Cardiac septum (tissue), 1 donor: ENCODE results near the gene CATSPER4. TPM values are rescaled to one million over a fixed set of nuclear protein-coding genes. Genes with fewer than 3 reads are reported as not detected.

Experiments
- DNase-seq: peaks from one replicate; pipeline ENCODE4 v3.0.0-alpha.2; 2020; ENCODE audit warnings: low spot score
- intact Hi-C: fragments of 100-400 bp; cut with DNase I; formaldehyde crosslinking; loops from one replicate; pipeline ENCODE4 v1.14.0; 2022
- total RNA-seq: library from RNA; stranded (reverse); fragmentation: NEBNext Ultra II Directional; extraction: Animal tissue kit (Norgen Biotek cat#: 25700); gene quantifications from one replicate; pipeline ENCODE4 v1.2.1, GENCODE V29; 2021
- donor health status: DM: no; HTN: no; CAD: no.

The CATSPER4 gene
- total RNA-seq, 1 donor from 2014 or later: not detected

DNA sequence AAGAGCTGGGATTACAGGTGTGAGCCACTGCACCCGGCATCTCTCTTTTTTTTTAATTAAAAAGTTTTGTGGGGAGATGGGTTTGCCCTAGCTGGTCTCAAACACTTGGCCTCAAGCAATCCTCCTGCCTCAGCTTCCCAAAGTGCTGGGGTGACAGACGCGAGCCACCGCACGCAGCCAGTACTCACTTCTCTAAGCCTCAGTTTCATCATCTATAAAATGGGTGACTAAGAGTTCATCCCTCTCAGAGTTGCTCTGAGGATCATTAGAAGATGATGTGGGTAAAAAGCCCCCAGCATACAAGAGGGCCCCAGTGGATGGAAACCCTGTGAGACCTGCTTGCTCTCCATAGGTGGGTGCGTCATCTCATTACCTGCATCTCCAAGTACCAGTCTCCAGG lies 2.5 kb upstream of the CATSPER4 start:
- DNase-seq: no peak
- intact Hi-C loops: no loop called here

DNA sequence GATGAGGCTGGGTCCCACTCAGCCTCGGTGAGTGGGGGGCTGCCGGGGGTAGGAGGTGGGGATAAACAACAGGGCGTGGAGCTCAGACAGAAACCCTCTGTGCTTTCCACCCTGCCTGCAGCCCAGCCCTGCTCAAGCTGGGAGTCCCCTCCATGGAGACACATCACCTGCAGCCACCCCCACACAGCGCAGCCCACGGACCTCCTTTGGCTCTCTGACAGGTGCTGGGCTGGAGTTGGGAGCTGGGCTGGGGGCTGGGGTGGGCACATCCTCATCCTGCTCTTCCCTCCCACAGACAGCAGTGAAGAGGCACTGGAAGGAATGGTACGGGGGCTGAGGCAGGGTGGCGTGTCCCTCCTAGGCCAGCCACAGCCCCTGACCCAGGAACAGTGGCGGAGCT lies 1.9 kb upstream of the CATSPER4 start:
- no peak for DNase-seq
- intact Hi-C loops: no loop called here

DNA sequence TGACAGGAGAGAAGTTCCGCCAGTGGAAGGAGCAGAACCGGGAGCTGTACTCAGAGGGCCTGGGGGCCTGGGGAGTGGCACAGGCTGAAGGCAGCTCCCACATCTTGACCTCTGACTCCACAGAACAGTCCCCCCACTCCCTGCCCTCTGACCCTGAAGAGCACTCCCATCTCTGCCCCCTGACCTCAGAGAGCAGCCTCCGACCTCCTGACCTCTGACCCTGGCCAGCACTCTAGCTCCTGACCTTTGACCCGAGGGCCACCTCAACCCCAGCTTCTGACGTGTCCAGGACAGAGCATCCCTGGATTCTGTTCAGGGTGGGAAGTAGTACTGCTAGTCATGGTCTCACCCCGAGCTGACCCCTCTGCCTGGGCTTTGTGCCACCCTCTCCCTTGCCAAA lies 1.1 kb upstream of the CATSPER4 start:
- intact Hi-C loops: no loop called here
- no peak for DNase-seq

DNA sequence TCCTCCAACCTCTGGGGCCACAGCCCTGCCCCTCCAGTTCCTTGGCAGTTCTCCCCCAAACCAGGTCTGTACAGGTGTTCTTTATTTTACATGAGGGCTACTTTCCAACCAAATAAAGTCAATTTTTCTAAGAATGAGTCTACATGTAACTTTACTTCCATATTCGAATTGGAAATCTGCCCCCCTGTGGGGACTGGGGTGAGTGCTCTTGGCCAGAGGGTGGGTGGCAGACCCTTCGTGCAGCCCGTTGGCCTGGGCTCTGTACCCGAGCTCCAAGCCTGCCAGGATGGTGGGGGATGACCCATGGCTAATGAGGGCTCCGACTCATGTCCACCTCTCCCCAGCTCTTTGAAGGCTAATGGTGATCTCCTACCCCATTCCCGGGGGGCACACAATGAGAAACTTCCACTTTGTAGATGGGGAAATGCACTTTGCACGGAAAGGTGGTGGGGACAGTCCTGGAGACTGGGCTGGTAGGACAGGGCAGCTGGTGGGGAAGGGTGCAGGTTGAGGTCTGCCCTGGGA lies 589 bp upstream of the CATSPER4 start:
- DNase-seq: no peak
- intact Hi-C loops: no loop called here

DNA sequence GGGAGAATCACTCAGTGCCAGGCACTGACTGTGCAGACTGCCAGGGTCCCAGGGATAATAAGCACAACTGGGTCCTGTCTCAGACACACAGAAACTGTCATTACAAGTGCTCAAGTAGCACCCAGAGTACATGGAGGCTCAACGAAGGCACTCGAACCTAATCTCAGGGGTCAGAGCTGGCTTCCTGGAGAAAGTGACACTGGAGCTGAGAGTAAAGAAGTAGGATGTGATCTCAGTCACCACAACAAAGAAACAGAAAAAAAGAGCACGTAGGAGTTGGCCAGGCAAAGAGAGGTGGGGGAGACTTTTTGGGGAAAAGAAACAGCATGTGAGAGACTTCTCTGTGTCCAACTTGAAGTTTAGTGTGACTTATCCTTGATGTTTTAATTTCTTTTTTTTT lies 1.3 kb downstream of the CATSPER4 start:
- intact Hi-C loops: no loop called here
- no peak for DNase-seq

DNA sequence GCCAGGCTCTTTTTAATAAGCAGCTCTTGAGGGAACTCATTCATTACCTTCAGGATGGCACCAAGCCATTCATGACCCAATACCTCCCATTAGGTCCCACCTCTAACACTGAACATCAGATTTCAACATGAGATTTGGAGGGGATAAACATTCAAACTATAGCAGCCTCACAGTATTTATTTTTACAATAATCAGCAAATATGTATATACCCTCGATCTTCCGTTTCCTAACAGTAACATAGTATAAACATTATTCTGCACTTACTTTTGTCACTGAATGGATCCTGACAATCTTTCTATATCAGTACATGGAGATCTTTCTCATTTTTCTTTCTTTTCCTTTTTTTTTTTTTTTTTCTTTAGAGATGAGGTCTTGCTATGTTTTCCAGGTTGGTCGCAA lies 5.4 kb downstream of the CATSPER4 start:
- intact Hi-C loops: no loop called here
- DNase-seq: no peak

DNA sequence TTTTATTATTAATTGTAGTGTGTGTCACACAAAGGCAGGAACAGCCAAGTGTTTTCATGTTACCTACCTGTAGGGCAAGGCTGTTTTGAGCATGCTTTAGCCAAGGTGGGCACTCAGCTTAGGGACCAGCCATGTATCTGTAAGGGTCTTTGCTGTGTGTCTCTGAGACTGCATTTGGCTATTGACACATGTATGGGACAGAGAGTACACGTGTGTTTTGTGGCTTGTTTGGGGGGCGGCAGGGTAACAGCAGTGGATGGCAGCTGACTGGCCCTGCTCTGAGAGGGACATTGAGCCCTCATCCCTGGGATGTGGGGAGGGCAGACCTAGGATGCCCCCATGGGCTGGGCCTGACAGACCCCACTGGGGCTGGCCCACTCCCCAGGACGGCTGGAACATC lies 6.9 kb downstream of the CATSPER4 start:
- intact Hi-C loops: no loop called here
- no peak for DNase-seq

DNA sequence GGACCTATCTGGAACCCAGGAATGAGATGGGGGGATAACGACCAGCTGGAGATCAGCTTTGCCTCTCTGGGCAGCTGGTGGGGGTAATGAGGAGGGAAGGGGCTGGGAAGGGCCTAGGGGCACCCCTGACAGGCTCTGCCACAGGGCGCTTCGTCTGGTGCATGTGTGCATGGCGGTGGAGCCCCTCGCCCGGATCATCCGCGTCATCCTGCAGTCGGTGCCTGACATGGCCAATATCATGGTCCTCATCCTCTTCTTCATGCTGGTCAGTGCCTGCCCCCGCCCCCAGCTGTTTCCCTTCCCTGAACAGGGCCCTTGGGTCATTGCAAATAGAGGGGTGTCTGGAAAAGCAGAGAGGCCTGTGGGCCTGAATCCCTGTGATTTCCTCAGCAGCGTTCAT lies 7.4 kb downstream of the CATSPER4 start:
- intact Hi-C loops: no loop called here
- no peak for DNase-seq

DNA sequence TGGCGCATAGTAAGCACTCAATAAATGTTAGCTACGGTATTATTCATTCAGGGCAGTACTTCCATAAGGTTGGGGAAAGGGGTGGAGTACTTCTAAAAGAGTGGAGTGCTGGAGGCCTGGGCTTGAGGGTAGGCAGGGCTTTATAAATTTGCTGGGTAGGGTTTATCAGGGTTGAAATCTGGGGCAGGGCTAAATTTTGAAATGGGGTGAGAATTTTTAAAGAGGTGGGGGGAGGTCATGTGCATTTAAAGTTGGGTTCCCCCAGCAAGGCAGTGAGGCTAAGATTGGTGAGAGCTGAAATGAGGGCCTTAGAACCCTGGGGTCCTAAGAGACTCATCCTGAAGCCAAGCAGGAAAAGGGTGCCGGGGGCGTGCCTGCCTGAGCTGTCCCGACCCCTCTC lies 10.0 kb downstream of the CATSPER4 start:
- DNase-seq: no peak
- intact Hi-C loops: no loop called here

DNA sequence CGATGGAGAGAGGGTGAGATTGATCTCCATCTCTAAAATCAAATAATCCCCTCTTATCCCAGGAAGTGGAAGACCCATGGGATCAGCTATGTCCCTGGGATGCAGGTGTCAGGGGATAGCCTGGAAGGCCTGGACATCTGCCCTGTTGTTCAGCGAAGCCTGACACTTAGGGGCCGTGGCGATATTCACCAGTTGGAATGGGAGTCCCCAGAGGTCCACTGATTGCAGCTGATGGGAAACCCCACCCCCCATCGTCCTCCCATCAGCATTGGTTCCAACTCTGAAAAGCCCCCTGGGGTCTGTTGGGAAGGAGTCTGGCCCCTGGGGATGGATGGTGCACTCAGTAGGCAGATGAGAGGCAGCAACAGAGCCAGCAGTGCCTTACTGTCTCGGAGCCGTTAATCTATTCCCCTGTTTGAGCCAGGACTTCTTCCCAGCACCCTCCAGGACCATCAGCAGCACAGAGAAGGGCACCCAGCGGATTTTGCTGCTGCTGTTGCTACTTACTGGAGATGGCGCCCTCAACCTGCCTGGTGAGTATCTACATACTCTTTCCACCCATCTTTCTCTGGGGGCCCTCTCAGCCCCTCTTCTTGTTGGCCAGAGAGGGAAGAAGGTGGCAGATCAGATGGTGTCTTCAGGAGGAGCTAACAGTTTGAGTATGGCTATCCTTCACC lies 13.4 kb downstream of the CATSPER4 start:
- intact Hi-C loops: no loop called here
- no peak for DNase-seq

DNA sequence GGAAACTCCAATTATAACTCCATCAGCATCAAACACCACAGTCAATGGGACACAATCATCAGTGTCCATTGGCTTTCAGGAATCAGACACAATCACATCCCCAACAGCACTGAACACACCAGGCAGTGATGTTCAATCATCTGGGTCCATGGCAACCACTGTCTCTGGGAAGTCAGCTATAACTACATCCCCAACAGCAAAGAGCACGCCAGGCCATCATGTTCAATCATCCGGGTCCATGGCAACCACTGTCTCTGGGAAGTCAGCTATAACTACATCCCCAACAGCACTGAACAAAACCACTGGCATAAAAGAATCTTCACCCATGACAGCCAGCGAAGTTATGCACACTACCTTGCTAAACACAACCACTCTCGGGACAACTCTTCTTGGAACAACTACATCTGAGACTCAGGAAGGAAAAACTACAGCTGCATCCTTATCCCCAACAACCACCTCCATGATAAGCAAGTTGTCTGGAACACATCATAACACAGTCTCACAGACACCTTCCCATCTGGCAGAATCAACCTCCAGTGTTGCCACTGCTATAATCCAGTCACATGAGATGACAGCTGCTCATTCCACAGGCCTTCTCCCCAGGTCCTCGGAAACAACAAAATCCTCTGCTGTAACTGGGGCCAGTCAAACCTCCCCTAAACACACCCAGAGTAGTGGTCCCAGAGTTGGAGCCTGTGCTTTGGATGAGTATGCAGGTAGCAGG lies 19.9 kb downstream of the CATSPER4 start:
- DNase-seq: no peak
- intact Hi-C loops: no loop called here

DNA sequence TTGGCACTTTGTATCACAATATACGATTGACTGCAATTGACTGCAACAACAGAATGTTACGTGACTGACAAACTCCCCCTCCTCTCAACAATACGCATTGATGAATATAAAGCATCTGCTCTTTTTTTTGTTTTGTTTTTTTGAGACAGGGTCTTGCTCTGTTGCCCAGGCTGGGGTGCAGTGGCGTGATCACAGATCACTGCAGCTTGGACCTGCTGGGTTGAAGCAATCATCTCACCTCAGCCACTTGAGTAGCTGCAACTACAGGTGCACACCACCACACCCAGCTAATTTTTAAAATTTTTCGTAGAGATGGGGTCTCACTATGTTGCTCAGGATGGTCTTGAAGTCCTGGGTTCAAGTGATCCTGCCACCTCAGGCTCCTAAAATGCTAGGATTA lies 22.3 kb downstream of the CATSPER4 start:
- no peak for DNase-seq
- intact Hi-C loops: no loop called here

DNA sequence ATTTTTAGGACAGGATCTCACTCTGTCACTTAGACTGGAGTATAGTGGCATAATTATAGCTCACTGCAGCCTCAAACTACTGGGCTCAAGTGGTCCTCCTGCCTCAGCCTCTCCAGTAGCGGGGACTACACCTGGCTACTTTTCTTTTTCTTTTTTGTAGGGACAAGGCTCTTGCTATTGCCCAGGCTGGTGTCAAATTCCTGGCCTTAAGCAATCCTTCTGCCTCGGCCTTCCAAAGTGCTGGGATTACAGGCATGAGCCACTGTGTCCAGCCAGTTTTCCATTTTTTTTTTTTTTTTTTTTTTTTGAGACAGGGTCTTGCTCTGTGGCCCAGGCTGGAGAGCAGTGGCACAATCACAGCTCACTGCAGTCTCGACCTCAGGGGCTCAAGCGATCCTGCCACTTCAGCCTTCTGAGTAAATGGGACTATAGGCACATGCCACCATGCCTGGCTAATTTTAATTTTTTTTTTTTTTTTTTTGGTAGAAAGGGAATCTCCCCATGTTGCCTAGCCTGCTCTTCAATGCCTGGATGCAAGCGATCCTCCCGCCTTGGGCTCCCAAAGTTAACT lies 23.0 kb downstream of the CATSPER4 start:
- DNase-seq: no peak
- intact Hi-C loops: no loop called here

DNA sequence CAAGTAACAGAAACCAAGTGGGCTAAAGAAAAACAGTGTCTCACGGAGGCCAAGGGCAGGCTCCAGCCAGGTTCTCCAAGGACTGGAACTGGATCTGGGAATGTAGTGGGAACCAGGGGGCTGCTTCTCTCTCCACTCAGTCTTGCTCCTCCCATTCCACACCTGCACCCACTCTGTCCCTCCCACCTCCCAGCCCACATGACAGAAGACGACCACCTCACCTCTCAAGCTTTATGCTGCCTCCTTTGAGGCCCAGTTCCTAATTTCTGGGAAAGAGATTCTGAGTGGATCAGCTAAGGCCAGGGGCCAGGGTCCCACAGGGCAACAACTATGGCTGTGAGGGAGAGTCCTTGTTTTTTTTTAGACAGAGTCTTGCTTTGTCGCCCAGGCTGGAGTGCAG lies 24.8 kb downstream of the CATSPER4 start:
- DNase-seq: no peak
- intact Hi-C loops: no loop called here

DNA sequence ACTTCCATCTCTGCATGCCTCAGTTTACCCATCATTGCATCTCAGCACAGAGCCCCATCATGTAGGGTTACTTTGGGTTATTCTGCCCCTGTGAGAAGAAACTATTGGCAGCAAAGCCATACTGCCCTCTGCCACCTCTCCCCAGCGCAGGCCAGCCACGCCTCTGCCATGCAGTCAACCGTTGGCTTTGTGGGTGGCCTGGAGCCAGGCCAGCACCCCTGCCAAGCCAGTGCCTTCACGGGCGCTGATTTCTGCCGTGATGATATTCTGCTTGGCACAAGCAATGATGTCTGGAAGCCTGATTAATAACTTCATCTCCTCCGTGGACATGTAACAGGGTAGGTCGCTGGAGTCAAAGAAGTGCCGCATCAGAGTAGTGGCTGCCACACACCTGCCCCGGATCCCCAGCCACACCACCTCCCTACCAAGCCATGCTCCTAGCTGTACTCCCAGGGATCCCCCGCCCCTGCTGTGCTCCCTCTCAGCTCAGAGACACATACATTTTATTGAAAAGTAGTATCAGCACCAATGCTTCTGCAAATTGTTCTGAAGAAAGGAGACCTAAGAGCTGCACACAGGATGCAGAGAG lies 28.6 kb downstream of the CATSPER4 start:
- intact Hi-C loops: no loop called here
- DNase-seq: no peak

DNA sequence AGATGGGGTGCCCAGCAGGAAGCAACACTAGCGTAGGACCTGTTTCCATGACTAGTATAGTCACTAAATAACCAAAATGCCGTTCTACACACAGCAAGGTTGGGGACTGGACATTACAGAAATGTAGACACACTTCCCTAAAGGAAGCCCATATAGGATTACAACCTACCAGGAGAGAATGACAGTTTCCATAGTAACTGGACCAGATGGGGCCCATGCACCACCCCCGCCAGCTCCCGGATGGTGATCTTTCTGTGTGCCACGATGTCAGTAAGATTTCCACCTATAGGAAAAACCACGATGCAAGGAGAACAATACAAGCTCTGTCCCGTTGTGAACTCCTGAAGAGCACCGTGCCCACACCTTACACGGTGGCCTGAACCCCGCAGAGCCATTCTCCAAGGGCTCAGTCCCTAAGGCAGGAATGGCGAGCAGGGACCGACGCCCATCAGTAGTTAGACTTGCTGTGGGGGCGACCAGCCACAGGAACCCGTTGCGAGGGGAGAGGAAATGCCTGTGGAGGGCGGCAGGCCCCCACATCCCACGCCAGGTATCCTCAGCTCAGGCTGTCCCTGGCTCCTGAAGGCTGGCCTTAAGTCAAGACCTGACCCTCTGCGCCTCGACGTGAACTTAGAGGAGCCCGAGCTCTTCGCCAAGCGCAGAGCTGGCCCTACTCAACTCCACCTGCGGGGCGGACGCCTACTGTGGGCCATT lies 30.0 kb downstream of the CATSPER4 start:
- intact Hi-C loops: no loop called here
- DNase-seq: no peak

DNA sequence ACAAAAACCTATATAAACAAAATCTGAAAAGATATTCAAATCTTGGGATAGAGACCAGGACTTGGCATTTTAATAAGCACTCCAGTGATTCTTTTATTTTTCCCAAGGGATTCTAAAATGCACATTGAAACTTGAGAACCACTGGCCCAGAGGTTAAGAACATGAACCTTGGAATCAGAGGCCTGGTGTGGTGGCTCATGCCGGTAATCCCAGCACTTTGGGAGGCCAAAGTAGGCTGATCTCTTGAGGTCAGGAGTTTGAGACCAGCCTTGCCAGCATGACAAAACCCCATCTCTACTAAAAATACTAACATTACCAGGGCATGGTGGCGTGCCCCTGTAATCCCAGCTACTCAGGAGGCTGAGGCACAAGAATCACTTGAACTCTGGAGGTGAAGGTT lies 30.7 kb downstream of the CATSPER4 start:
- no peak for DNase-seq
- intact Hi-C loops: no loop called here

DNA sequence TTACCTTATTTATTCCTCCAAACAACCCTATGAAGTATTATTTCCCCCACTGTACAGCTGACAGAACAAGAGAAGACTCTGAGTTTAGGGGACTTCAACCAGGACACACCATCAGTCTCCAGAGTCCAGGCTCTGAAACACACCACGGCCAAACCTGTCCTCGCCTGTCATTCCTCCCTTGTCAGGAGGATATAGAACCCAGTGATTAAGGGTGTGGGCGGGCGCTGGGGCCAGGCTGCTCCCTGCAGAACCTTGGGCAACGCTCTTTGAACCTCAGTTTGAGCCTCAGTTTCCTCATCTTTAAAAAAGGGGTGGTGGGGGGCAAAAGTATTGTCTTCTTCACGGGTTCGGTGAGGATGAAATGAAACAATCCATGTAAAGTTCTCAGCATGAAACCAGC lies 34.2 kb downstream of the CATSPER4 start:
- intact Hi-C loops: no loop called here
- DNase-seq: no peak

DNA sequence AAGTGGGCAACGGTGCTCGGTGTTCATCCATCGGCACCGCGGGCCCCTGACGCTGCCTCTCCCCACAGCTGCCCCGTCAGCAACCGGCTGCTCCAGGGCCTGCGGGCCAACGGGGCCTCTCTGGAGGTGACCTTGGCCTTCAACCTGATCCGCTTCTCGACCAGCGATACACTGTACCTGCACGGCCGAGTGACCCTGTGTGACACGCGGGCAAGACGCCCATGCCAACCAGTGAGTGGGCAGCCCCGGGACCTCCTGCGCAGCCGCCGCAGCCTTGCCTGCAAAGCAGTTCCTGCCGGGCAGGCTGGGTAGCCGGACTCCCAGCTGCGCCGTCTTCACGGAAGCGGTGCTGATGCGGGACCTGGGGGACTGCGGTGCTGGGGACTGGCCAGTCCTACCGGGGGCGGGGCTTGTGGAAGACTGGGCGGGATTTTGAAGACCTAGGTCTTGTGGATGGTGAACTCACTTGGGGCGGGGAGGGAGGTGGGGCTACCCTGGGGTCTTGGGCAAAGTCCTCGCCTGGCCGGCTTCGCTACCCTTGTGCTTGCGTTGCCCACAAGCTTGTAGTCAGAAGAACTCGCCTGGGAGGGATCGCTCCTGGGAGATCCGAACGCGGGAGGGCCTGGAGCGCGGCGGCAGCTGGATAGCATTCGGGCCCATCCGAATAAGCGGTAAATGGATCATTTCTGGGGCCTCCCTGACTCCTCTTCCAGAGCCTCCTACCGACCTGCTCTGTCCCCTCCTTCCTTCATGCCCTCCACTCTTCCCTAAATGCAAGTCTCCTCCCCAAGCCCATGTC lies 34.8 kb downstream of the CATSPER4 start:
- peak; percentile 85 for DNase-seq
- intact Hi-C loops: no loop called here
